GM18868 (cell line): ENCODE data around the gene KHK.
"Not testable (repeated sequence)": the region's sequence is repeated elsewhere in the genome, so short reads cannot be mapped to it uniquely, and the experiment has no call there.

Source experiments
- ATAC-seq: cut with Tn5 transposase; IDR thresholded peaks from one replicate; pipeline ENCODE4 v1.9.1; 2021; ENCODE audit warnings: mild to moderate bottlenecking, moderate library complexity; ENCODE audit not compliant: unreplicated experiment

The KHK gene

GRCh38 chr2:27059141-27059820, 27.3 kb upstream of the KHK start:
- no peak for ATAC-seq

- ATAC-seq: no peak
Measured at GRCh38 chr2:27060323-27060722, 26.2 kb upstream of the KHK start.

DNA sequence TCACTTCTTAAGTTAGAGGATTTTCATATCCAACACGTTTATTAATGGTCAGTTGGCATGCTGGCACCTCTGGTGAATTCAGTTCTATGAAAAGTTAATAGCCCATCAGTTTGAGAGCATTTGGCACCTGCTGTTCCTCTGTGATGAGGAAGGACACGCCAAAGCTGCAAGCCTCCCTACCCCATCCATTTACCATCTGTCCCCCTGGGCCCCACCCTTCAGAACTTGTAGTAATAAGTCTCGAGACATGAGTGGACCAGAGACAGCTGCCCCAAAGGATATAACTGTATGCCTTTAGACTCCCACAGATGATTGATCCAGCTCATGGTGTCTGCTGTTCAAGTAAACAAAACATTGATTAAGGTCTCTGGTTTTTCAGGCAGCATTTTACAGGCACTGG, 21.4 kb upstream of the KHK start:
- no peak for ATAC-seq

DNA sequence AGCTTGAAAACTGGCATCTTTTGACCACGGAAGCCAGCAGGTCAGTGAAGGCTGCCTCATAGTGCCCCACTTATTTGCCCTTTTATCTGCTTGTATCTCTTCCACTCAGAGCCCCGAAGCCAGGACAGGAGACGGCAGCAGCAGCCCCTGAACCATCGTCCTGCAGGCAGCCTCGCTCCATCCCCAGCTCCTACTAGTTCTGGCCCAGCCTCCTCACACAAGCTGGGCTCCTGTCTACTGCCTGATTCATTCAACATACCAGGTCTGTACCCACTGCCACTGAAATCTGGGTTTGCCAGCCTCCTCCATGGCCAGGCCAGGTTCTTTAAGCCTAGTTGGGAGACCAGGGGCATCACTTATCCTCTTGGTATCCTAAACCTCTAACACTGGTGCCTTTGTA, 19.2 kb upstream of the KHK start:
- ATAC-seq: no peak

DNA sequence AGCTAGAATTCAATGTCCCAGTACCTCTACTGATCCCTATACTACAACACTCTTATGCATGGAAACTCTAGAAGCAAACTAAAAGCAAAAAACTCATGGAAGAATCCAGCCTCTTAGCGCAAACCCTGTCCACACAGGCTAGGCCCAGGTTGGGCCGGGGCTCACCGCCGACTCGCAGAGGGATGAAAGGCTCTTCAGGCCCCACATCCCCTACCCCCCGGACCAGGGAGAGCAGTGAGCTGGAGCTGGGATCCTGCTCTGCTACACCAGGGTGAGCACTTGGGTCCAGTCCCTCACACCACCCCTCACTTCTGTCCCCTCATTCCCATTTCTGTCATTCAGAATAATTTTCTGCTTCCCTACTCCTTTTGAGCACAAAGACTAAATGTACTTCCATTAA, 17.1 kb upstream of the KHK start:
- no peak for ATAC-seq

DNA sequence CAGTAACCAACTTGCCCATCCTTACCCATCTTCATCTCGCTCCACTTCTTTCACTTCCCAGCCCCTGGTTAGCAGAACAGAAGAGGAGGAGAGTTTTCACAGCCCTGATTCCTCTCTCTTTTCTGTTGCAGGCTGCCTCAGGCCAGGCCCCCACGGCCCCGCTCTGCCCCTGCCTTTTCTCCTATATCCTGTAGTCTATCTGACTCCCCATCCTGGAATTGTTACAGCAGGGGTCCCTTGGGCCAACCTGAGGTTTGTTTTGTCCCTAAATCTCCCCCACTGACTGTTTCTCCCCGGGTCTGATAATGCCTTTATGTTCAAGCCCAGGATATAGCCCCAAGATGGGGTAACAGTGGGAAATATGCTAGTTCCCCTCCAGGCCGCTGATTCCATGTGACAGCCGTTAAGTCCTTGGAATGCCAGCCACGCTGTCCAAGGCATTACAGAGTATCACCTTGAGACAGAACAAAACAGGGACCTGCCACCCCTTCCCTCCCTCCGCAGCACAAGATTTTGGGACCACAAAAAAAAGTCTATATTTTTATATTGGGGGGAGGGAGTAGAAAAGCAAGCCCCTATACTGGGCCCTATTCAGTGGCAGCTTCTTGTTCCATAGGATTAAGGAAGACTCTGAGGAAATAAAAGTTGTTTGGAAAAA, 16.5 kb upstream of the KHK start:
- no peak for ATAC-seq

GRCh38 chr2:27070653-27071276, 15.8 kb upstream of the KHK start:
- no peak for ATAC-seq

DNA sequence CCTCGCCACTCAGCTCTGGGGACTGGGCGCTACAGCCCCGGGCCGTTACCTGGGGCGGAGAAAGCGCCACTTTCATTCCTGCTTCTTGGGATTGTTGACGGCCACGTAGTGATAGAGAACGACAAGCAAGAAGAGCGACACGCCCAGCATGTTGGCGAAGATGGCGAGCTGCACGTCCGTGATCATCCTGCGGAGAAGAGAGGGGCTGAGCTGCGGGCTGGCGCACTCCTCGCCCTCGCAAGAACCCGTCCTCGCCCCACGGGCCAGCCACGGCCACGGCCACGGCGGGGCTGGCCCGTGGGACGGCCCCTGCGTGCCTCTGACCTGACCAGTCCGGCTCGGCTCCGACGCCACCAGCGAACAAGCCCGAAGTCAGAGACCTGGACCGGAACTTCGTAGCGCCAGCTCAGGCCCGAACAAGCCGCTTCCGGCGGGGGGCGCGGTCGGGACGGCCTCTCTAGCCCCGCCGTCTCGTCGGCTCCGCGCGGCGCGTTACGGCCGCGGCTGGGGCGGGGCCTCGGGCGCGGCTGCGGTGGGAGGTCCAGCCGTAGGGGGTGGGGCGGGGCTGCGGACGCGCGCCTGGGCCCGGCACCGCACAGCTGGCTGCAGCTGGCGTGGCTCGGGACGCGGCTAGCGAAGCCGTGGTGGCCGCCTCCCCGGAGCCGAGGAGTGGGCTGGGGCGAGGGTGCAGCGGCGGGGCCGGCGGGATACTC, 15.1 kb upstream of the KHK start, which contains the start of gene OST4:
TSS of gene OST4 (minus strand) at position 378 of the 713 bp plus-strand sequence.
- peak; percentile 83 for ATAC-seq

- peak; percentile 15 for ATAC-seq
Measured at GRCh38 chr2:27071990-27072830, 14.4 kb upstream of the KHK start.

DNA sequence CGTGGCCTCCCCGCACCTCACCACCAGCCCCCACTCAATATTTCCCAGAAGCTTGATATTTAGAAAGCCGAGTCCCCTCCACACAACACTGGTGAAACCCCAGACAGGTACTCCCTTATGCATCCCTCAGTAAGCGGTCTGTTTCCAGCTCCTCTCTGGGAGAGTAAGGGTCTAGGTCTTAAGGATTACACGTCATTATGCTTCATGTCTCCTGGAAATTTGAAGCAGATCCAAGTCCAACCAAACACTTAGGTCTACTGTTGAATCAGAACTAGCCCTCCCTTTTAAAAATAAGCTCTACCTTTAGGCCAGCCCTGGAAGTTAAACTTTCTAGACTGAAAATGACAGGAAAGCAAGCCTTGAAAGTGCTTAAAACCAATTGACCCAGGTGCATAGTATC, 13.7 kb upstream of the KHK start:
- no peak for ATAC-seq

GRCh38 chr2:27073782-27074181, 12.8 kb upstream of the KHK start:
- no peak for ATAC-seq

DNA sequence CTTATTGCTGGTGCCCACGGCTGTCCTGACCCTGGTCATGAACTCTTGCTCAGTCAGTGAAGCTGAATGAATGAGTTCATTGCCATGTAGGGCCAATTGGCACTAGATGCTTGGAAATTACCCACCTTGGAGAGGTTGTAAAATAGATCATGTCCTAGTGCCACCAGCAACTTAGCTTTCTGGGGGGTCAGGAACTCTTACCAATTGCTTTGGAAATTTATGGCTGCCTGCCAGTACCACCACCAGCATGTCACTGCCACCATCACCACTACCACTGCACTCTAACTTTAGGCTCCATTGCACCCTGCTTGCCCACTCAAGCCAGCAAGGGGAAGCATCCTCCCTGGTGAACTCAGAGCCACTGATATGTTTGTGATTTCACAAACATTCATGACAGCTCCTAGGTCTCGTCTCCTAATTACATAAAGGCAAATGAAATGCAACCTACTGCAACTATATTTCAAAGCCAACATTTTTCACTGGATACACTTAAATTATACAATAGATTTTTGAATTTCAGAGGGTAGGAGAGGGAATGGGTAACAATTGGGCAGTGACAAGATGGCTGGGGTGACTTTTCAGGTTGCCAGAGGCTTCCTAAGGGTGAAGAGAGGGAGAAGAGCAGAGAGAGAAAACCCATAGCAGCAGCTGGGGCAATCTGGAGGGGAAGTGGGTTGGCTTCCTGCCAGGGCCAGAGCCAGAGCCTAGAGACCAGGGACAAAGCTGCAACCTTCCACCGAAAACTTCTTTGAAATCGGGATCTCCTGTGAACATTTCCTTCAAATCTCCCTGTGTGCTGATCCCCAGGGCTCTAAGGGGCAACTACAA, 11.6 kb upstream of the KHK start:
- no peak for ATAC-seq

DNA sequence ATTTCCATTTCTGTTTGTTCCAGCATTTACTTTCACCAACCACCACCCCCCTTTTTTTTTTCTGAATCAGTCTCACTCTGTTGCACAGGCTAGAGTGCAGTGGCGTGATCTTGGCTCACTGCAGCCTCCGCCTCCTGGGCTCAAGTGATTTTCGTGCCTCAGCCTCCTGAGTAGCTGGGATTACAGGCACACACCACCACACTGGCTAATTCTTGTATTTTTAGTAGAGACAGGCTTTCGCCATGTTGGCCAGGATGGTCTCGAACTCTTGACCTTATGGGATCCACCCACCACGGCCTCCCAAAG, 11.1 kb upstream of the KHK start:
- not testable (repeated sequence) for ATAC-seq

DNA sequence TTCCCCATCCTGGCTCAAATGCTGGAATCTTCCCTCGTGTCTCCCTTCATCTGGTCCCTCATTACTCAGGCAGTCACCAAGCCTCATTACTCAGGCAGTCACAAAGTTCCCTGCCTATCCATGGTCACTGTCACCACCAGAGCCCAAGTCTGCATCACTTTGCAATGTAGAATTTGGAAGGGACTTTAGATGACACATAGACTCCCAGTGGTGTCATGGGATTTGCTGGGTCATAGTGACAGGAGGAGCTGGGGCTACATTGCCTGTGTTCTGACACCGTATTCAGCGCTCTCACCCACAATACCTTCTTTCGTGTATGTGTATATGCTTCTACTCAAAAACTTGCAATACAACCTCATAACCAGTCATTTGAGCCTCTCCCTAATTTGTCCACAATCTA, 10.2 kb upstream of the KHK start:
- ATAC-seq: no peak

DNA sequence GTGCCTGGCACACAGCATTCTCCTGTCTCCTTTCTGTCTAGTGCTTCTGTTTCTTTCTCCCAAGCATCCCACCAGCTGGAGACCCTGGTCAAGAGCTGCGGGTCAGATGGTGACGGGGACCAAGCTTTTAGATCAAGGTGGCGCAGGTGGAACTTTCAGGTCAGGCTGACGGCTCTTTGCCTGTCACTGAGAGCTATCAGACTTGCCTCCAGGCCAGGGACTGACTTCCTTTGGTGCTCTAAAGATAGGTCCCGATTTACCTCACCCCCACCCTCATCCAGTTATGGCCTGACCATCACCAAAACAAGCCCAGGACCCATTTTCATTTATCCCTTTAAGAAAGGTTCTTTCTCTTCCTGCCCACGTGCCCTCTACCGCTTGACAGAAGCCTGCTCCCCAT, 9.3 kb upstream of the KHK start:
- no peak for ATAC-seq

- ATAC-seq: no peak
Measured at GRCh38 chr2:27078267-27079194, 8.0 kb upstream of the KHK start, which contains the start of gene EMILIN1. TSS of gene EMILIN1 (plus strand) at chr2:27078615. CDS start at chr2:27079066, 451 bp downstream.

- no peak for ATAC-seq
Measured at GRCh38 chr2:27079233-27080139, 7.1 kb upstream of the KHK start.

- no peak for ATAC-seq
Measured at GRCh38 chr2:27080140-27080469, 6.5 kb upstream of the KHK start.
